SW 1271 (cell line): ENCODE results near the gene PLCE1.

Experiments used
- DNase-seq, 2 experiments: peaks; one replicate each; lab custom pipeline; 2025; lab: John Stamatoyannopoulos, UW

PLCE1 gene

DNA sequence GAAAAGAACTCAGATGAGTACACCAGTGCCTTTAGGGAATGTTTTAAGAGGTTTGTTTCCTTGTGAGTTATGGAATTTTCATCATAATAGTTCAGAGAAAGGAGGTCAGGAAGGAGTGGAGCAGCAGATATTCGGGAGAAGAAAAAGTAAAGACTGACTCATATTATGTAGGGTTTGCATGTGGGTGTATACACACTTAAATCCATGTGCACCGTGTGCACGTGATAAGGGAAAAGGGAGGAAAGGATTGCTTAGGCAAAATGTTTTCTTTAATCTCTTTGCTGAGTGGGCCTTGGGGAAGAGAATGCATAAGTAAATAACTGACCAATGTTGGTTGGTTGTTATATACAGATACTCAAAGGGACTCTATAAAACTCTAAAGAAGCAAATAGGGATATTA is 30.2 kb downstream of the PLCE1 start:
- DNase-seq = no peak

DNA sequence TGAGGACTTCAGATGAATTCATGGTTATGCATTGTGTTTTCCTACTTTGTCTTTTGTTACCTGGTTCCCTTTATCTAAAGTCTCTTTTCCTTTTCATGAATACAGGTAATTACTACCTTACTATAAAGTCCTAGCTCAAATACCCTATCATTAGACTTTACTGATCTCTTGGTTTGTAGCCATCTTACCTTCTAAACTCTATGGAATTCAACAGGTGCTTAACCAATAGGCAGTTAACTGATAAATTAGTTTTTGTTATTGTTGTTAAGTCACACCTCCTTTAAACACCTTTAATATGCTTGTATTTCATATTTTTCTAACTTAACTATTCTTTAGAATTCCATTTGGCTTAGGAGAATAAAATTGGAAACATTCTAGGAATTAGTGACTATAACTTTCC is 30.7 kb downstream of the PLCE1 start:
- DNase-seq = no peak

DNA sequence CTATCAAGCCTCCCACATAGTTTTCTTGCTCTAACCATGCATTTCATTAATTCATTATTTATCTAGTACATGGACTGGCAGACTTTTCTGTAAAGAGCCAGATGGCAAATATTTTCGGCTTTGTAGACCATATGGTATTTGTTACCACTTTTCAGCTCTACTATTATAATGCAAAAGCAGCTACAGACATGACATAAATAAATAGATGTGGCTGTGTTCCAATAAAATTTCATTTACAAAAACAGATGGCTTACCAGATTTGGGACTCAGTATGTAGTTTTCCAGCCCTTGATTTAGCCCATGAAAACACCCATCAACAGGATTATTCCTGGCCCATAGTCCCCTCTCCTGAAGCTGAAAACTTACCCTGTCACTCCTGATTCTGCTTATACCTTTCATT is 32.1 kb downstream of the PLCE1 start:
- DNase-seq = no peak

DNA sequence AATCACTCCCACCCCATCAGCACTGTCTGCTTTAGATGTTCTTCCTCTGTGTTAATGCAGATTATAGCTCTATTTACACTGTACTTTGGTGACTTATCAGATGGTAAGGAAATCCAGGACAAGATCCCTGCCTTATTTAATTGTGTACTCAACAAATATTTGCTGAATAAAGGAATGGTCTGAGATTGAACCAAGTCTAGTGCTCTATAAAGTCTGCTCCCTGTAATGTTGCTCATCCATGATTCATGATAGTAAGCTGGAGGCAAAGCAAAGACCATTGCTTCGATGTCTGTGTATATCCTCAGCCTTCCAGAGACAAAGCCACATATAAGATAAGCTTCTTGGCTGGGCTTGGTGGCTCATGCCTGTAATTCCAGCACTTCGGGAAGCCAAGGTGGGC is 33.5 kb downstream of the PLCE1 start:
- DNase-seq = no peak

DNA sequence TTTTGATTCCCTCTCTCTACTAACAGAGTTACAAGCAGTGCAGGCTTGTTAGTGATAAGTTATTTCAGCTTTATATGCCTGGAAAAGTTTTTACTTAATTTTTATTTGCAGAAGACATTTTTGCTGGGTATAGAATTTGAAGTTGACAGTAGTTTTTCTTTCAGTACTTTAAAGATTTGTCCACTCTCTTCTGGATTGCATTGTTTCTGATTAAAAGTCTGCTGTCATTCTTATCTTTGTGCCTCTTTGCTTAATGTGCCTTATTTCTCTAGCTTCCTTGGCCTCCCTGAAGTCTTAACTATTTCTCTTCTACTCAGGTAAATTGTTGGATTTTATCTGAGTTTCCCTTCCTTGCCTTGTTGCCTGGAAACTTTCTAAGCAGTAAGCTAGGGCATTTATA is 36.2 kb downstream of the PLCE1 start:
- DNase-seq = no peak

DNA sequence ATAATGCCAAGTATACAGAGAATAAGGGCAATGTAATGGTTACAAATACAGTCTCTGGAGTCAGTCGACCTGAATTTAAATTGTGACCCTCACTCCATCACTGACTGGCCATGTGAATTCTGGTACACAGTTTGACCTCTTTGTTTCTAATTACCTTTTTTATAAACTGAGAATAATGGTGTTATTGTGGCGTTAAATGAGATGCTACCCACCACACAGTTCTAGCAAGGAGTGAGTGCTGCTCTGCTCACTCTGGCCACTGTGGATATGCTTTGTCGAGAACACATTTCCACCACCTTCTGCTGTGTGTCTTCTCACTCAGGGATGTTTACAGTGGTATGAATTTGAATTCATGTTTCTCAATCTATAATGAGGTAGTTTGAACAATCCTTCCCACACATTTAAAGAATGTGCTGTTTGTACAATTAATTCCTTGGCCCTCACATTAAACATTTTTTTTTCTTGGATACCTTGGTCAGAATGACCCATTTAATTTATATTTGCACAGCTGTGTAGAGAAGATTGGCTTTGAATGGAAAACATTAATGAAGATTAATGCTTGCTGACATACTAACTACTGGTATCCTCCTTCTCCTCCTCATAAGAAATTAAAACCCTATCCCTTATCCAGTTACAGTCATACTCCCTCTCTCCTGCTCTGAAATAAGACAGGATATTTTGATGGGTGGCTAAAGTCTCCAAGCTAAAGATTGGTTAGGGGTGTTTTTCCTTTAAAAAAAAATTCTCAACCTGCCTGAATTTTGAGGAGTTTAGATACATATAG is 42.4 kb downstream of the PLCE1 start:
- DNase-seq = no peak

DNA sequence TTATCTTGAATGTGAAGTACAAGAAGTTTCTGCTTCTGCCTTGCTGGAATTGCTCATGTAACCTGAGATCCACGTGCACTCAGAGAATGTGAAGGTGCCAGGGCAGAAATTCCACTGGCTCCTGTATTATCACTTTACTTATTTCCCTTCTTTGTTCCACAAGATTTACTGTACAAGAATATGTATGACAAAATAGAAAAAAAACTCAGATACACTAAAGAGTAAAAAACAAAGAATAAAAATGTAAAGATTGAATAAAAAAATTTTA is 43.0 kb downstream of the PLCE1 start:
- DNase-seq = no peak

DNA sequence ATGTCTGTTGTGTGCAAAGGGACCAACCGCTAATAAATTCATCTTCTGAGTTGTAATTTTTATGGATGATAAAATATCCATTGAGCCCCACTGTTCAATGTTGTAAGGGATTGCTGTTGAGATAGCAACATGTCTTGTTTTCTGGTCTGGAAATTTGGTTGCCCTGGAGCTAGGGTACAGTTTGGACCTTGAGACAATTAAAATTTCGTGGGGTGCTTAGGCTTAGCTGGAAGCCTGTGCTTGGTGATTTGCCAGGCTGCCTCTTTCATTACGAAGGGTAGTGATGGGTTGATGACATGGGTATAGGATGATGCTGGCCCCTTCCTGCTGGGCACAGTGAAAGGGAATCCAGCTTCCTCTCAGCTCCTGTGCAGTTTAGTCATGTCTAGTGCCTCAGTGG is 43.6 kb downstream of the PLCE1 start:
- DNase-seq = no peak

DNA sequence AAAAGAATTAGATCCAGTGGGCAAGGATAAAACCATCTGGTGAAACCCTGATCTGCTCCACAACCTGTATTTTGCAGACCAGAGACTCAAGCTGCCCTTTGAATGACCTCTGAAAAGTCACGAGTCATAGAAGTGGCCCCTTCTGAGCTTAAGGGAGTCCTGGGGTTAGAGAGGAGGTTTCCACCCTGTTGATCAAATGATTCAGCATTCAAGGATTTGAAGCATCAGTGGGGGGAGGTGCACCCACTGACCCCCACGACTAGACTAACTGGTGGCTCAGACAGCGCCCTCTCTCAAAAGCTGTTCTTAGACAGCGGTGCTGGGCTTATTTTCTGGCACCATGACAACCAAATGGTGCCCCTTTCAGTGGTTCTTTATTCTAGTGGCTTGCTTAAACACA is 44.3 kb downstream of the PLCE1 start:
- peak in 1 of 2 experiments; percentile 4 for DNase-seq

DNA sequence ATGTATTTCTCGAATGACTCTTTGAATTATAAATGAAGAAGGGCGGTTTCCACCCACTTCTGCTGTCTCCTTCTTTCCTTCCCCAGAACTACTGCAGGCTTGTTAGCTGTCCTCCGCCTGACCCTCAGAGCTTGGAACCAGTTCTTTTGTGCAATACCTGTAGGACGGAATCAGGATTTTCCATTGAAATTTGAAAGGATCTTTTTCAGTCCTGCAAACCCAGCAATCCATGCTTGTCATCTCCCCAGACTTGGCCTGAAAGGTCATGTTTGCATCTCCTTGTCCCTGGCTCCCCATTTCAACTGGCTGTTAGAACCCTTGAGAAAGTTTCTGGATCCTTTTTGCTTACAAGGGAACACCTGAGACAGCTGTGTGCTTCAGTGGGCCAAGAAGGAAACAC is 47.5 kb downstream of the PLCE1 start:
- no peak for DNase-seq

DNA sequence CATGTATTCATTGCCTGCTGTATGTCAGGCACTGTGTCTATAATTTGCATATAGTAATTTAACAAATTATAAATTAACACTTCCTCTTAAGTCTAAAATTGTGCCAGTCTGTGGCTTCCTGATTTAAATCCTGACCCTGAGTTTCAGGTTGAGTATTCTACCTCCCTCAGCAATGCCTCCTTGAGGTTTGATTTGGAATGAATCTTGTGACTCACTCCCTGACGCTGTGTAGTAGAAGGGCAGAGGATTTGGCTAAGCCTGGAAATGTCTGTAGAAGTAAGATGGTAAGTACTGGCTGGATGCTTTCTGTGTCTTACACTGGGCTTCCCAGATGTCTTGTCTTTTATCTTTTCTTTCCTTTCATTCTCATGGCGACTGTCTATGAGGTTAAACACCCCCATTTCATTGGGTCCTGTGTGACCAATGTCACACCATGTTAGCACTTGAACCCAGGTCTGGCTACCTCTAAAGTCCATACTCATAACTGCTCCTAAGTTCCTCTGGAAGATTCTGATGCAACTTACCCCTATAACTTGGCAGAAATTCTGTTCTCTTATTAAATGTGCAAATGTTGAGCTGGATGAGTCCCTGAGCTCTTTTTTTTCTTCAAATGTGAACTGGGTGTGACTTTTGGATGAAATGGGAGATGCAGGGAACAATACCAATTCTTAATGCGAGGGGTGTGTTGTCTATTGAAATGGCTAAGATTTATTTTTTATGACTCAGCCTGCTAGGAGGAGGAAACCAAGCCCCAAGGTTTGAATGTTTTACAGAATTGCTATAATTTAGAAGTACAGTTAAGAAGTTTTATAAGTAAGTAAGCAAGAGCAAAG is 48.5 kb downstream of the PLCE1 start:
- DNase-seq = no peak

DNA sequence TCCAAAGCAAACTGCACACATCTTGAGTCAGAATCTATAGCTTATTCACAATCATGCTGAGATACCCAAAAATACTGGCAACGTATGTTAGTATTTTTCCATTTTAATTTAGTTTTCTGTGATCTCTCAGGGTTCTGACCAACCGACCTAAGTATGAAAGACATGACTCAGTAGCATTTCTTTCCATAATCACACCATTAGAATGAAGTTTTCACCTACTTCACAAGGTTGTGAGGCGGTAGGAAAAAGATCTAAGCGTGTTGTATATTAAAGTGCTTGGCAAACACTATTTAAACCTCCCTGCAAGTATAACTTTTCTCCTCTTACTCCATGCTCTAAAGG is 49.1 kb downstream of the PLCE1 start:
- DNase-seq = no peak
